Body of pancreas (tissue), 4 donors: ENCODE data around the gene GRM6. TPM values are rescaled to one million over a fixed set of nuclear protein-coding genes. Genes with fewer than 3 reads are reported as not detected.

ENCODE experiments used
- ATAC-seq: fragments of 150-250 bp; one replicate; pipeline ENCODE4 v1.9.1; 2016
- DNase-seq, 4 donors: peaks; one replicate each; pipeline ENCODE4 v3.0.0-alpha.2; 2019
- H3K27ac ChIP-seq, 4 donors: fragments of 200-600 bp; sonication (generic); 1 replicate in 3 of 4; 2 replicates in 1 of 4; pipeline versions ENCODE4 v1.5.1 to v1.6.1; 2016 to 2019; ENCODE audit warnings: mild to moderate bottlenecking in 1 of 4, mixed read lengths in 1 of 4, moderate library complexity in 1 of 4
- H3K27me3 ChIP-seq, 2 donors: fragments of 200-600 bp; sonication (generic); one replicate each; pipeline ENCODE4 v1.6.0; 2016; ENCODE audit warnings: mild to moderate bottlenecking in 1 of 2
- H3K36me3 ChIP-seq, 2 donors: fragments of 200-600 bp; sonication (generic); replicated peaks in 1 of 2; 2 replicates each; pipeline ENCODE4 v1.5.1; 2016; ENCODE audit warnings: low read depth in 2 of 2; ENCODE audit not compliant: insufficient read depth in 1 of 2
- H3K4me1 ChIP-seq: fragments of 200-600 bp; sonication (generic); one replicate; pipeline ENCODE4 v1.6.0; 2016
- H3K4me3 ChIP-seq, 2 donors: fragments of 200-600 bp; sonication (generic); 1 replicate in 1 of 2; 2 replicates in 1 of 2; pipeline ENCODE4 v1.5.1; 2016 to 2019
- H3K9me3 ChIP-seq, 3 donors: fragments of 200-600 bp; sonication (generic); 1 replicate in 2 of 3; 2 replicates in 1 of 3; pipeline ENCODE4 v1.5.1; 2016
- POLR2A ChIP-seq, 3 donors: fragments of 450-650 bp; IDR thresholded peaks; one replicate each; pipeline ENCODE4 v1.6.1; 2016; ENCODE audit warnings: antibody characterized with exemption in 3 of 3, mild to moderate bottlenecking in 2 of 3
- WGBS, 2 donors: methylation state at CpG; one replicate each; pipeline ENCODE4 v1.1.5; 2017; 5-methylcytosine and 5-hydroxymethylcytosine counted together
- intact Hi-C: fragments of 100-400 bp; cut with DNase I; formaldehyde crosslinking; loops from one replicate; pipeline ENCODE4 v1.15.1; 2023
- total RNA-seq, 2 donors: library from RNA; depleted of rRNA; stranded (reverse); fragments of >200 nt; gene quantifications; one replicate each; pipeline ENCODE4 v1.1.0, GENCODE V29; 2016
- TF ChIP-seq, protein P1 (sequence below), 7 experiments: fragments of 450-650 bp in 4 of 7; fragments of 200-600 bp in 3 of 7; sonication (generic) in 3 of 7; IDR thresholded peaks; one replicate each; pipeline ENCODE4 v1.5.1; 2016 to 2019; ENCODE audit warnings: antibody characterized with exemption in 7 of 7

GRM6 gene
- total RNA-seq, 2 donors from 2014 or later: not detected

DNA sequence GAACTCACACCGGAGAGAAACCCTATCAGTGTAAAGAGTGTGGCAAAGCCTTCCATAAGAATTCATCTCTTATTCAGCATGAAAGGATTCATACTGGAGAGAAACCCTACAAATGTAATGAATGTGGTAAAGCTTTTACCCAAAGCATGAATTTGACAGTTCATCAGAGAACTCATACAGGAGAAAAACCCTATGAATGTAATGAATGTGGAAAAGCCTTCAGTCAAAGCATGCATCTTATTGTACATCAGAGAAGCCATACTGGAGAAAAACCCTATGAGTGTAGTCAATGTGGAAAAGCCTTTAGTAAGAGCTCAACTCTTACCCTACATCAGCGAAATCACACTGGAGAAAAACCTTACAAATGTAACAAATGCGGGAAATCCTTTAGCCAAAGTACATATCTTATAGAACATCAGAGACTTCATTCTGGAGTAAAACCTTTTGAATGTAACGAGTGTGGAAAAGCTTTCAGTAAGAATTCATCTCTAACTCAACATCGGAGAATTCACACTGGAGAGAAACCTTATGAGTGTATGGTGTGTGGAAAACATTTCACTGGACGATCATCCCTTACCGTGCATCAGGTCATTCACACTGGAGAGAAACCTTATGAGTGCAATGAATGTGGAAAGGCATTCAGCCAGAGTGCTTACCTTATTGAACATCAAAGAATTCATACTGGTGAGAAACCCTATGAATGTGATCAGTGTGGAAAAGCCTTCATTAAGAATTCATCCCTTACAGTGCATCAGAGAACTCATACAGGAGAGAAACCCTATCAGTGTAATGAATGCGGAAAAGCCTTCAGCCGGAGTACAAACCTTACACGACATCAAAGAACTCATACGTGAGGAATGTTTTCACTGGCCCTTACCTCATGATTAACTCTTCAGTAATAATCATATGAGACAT, 63.0 kb downstream of the GRM6 start:
- no peak for ATAC-seq
- intact Hi-C loops: no loop called here
- no peaks in the 10 kb centered on the region for H3K27me3 ChIP-seq
- H3K27ac ChIP-seq: no peak overlapping the region
- no peak for DNase-seq
- WGBS, 2 donors: 87 to 97% methylated on average over 11 of the region's 11 CpGs
- H3K4me3 ChIP-seq: no peak overlapping the region
- peaks cover 0 to 7% of the 10 kb centered on the region in 2 donors for H3K36me3 ChIP-seq
- H3K4me1 ChIP-seq: no peaks in the 10 kb centered on the region
- TF ChIP-seq, protein P1, sequence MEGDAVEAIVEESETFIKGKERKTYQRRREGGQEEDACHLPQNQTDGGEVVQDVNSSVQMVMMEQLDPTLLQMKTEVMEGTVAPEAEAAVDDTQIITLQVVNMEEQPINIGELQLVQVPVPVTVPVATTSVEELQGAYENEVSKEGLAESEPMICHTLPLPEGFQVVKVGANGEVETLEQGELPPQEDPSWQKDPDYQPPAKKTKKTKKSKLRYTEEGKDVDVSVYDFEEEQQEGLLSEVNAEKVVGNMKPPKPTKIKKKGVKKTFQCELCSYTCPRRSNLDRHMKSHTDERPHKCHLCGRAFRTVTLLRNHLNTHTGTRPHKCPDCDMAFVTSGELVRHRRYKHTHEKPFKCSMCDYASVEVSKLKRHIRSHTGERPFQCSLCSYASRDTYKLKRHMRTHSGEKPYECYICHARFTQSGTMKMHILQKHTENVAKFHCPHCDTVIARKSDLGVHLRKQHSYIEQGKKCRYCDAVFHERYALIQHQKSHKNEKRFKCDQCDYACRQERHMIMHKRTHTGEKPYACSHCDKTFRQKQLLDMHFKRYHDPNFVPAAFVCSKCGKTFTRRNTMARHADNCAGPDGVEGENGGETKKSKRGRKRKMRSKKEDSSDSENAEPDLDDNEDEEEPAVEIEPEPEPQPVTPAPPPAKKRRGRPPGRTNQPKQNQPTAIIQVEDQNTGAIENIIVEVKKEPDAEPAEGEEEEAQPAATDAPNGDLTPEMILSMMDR (IDR thresholded peaks at IDR 0.05): no peak
- no peak for TF ChIP-seq POLR2A (IDR thresholded peaks at IDR 0.05)
- peaks cover 0 to 90% (median 2%) of the 10 kb centered on the region in 3 donors for H3K9me3 ChIP-seq

Other genes with a start within 250 kb of the GRM6 start
- gene ZNF354B, start 135.4 kb downstream of the GRM6 start, total RNA-seq: 10 to 100 TPM; 21.3 to 33.9 TPM
- gene ZFP2, start 99.4 kb downstream of the GRM6 start, total RNA-seq: 1 to 10 TPM; 1.8 to 2.6 TPM
- 1 to 10 TPM; 4.2 to 8.2 TPM for gene ZNF454, start 54.1 kb downstream of the GRM6 start, total RNA-seq
- 1 to 10 TPM; 1.6 to 2.1 TPM for gene ZNF879, start 28.5 kb upstream of the GRM6 start, total RNA-seq
- gene ZNF354C, start 65.1 kb upstream of the GRM6 start, total RNA-seq: 1 to 10 TPM; 3.6 to 4.0 TPM